ENCODE results near the gene TMEM42. TPM values are rescaled to one million over a fixed set of nuclear protein-coding genes. Genes with fewer than 3 reads are reported as not detected.

TMEM42 gene
- total and polyA plus RNA-seq, 2 experiments from 2014 or later: 23.2 to 35.0 TPM

GRCh38 chr3:44894485-44894884 lies 32.8 kb downstream of the TMEM42 start:
- Histone ChIP-seq H3K27me3 (replicated peaks; ENCODE audit: insufficient read depth) (no peaks in the 10 kb centered on the region), H3K4me2 (ENCODE audit: unreplicated experiment) (no peak overlapping the region), H3K4me1 (ENCODE audit: insufficient read depth) (peaks cover 8% of the 10 kb centered on the region), H3F3A (ENCODE audit: insufficient read depth) (0 out of 2 replicates have a peak, but pooled peaks cover 8% of the 10 kb centered on the region), H3K9me3 (ENCODE audit: low read depth) (no peaks in the 10 kb centered on the region), H3K9me2 (ENCODE audit: insufficient read depth) (no peaks in the 10 kb centered on the region), H3K27ac (no peak overlapping the region), H3K4me3 (no peak overlapping the region), H3K36me3 (ENCODE audit: low read depth) (no peaks in the 10 kb centered on the region), H3K9ac (no peak overlapping the region), H2AFZ (no peak overlapping the region), H4K20me1 (ENCODE audit: insufficient read depth) (no peaks in the 10 kb centered on the region), H3K79me2 (ENCODE audit: insufficient read depth) (no peaks in the 10 kb centered on the region)
- WGBS, 2 experiments (ENCODE audit: low coverage in 1 of 2, low lambda C conversion rate in 2 of 2, missing lambda C conversion rate in 2 of 2): 64% methylated on average over 5 of the region's 5 CpGs
- TF ChIP-seq EZH2 (IDR thresholded peaks at IDR 0.05; ENCODE audit: insufficient read depth, poor library complexity, severe bottlenecking) (no peak), EZH2phosphoT487 (IDR thresholded peaks at IDR 0.05; ENCODE audit: insufficient read depth, low read depth) (no peak)
- in situ Hi-C loops (cut with MboI): no loop called here
- DNase-seq: no peak

- 0 out of 2 replicates have a peak, but pooled peaks cover 8% of the 10 kb centered on the region for H3F3A ChIP-seq (ENCODE audit: insufficient read depth)
- no peak overlapping the region for H3K4me3 ChIP-seq
- no peak for TF ChIP-seq EZH2phosphoT487 (IDR thresholded peaks at IDR 0.05; ENCODE audit: insufficient read depth, low read depth)
- no peak for TF ChIP-seq EZH2 (IDR thresholded peaks at IDR 0.05; ENCODE audit: insufficient read depth, poor library complexity, severe bottlenecking)
- WGBS, 2 experiments (ENCODE audit: low coverage in 1 of 2, low lambda C conversion rate in 2 of 2, missing lambda C conversion rate in 2 of 2): 65 to 80% methylated on average over 2 of the region's 2 CpGs
- no peak for DNase-seq
- H3K9me3 ChIP-seq (ENCODE audit: low read depth): no peaks in the 10 kb centered on the region
- no peaks in the 10 kb centered on the region for H3K27me3 ChIP-seq (replicated peaks; ENCODE audit: insufficient read depth)
- H3K27ac ChIP-seq: no peak overlapping the region
- H3K4me2 ChIP-seq (ENCODE audit: unreplicated experiment): no peak overlapping the region
- no peaks in the 10 kb centered on the region for H3K79me2 ChIP-seq (ENCODE audit: insufficient read depth)
- no peak overlapping the region for H3K9ac ChIP-seq
- in situ Hi-C loops (cut with MboI): no loop called here
- no peak overlapping the region for H2AFZ ChIP-seq
- H3K4me1 ChIP-seq (ENCODE audit: insufficient read depth): peaks cover 8% of the 10 kb centered on the region
- H3K9me2 ChIP-seq (ENCODE audit: insufficient read depth): no peaks in the 10 kb centered on the region
- no peaks in the 10 kb centered on the region for H3K36me3 ChIP-seq (ENCODE audit: low read depth)
- H4K20me1 ChIP-seq (ENCODE audit: insufficient read depth): no peaks in the 10 kb centered on the region
Measured at GRCh38 chr3:44896440-44896839, 34.7 kb downstream of the TMEM42 start.

- TF ChIP-seq EZH2phosphoT487 (IDR thresholded peaks at IDR 0.05; ENCODE audit: insufficient read depth, low read depth) (no peak), EZH2 (IDR thresholded peaks at IDR 0.05; ENCODE audit: insufficient read depth, poor library complexity, severe bottlenecking) (no peak)
- no peak overlapping the region for H2AFZ ChIP-seq
- WGBS, 2 experiments (ENCODE audit: low coverage in 1 of 2, low lambda C conversion rate in 2 of 2, missing lambda C conversion rate in 2 of 2): 60 to 62% methylated on average over 13 of the region's 13 CpGs
Measured at GRCh38 chr3:44899683-44900367, 38.1 kb downstream of the TMEM42 start.

GRCh38 chr3:44902628-44903027 lies 40.9 kb downstream of the TMEM42 start:
- H3K9me3 ChIP-seq (ENCODE audit: low read depth): no peaks in the 10 kb centered on the region
- DNase-seq: no peak
- in situ Hi-C loops (cut with MboI): no loop called here
- H3K27me3 ChIP-seq (replicated peaks; ENCODE audit: insufficient read depth): no peaks in the 10 kb centered on the region
- no peak overlapping the region for H3K4me3 ChIP-seq
- H3K9ac ChIP-seq: no peak overlapping the region
- TF ChIP-seq EZH2phosphoT487 (IDR thresholded peaks at IDR 0.05; ENCODE audit: insufficient read depth, low read depth) (no peak), EZH2 (IDR thresholded peaks at IDR 0.05; ENCODE audit: insufficient read depth, poor library complexity, severe bottlenecking) (no peak)
- H3K4me1 ChIP-seq (ENCODE audit: insufficient read depth): no peaks in the 10 kb centered on the region
- H4K20me1 ChIP-seq (ENCODE audit: insufficient read depth): no peaks in the 10 kb centered on the region
- WGBS, 2 experiments (ENCODE audit: low coverage in 1 of 2, low lambda C conversion rate in 2 of 2, missing lambda C conversion rate in 2 of 2): 25 to 28% methylated on average over 4 of the region's 4 CpGs
- no peak overlapping the region for H3K27ac ChIP-seq
- H2AFZ ChIP-seq: no peak overlapping the region
- no peaks in the 10 kb centered on the region for H3F3A ChIP-seq (ENCODE audit: insufficient read depth)
- H3K36me3 ChIP-seq (ENCODE audit: low read depth): no peaks in the 10 kb centered on the region
- no peaks in the 10 kb centered on the region for H3K79me2 ChIP-seq (ENCODE audit: insufficient read depth)
- H3K4me2 ChIP-seq (ENCODE audit: unreplicated experiment): no peak overlapping the region
- no peaks in the 10 kb centered on the region for H3K9me2 ChIP-seq (ENCODE audit: insufficient read depth)

More at GRCh38 chr3:44899683-44900367, 38.1 kb downstream of the TMEM42 start:
- Histone ChIP-seq H4K20me1 (ENCODE audit: insufficient read depth) (no peaks in the 10 kb centered on the region), H3K36me3 (ENCODE audit: low read depth) (no peaks in the 10 kb centered on the region), H3K4me2 (ENCODE audit: unreplicated experiment) (no peak overlapping the region), H3K79me2 (ENCODE audit: insufficient read depth) (no peaks in the 10 kb centered on the region), H3K9ac (no peak overlapping the region), H3K27me3 (replicated peaks; ENCODE audit: insufficient read depth) (no peaks in the 10 kb centered on the region), H3K9me2 (ENCODE audit: insufficient read depth) (no peaks in the 10 kb centered on the region), H3F3A (ENCODE audit: insufficient read depth) (no peaks in the 10 kb centered on the region), H3K4me3 (no peak overlapping the region), H3K4me1 (ENCODE audit: insufficient read depth) (no peaks in the 10 kb centered on the region), H3K27ac (no peak overlapping the region), H3K9me3 (ENCODE audit: low read depth) (no peaks in the 10 kb centered on the region)
- in situ Hi-C loops (cut with MboI): no loop called here
- DNase-seq: no peak
